Heart right ventricle (tissue), 16 donors: ENCODE data around the gene SYTL5. TPM values are rescaled to one million over a fixed set of nuclear protein-coding genes. Genes with fewer than 3 reads are reported as not detected.
"Not testable (repeated sequence)": the region's sequence is repeated elsewhere in the genome, so short reads cannot be mapped to it uniquely, and the experiment has no call there.

Experiments
- ATAC-seq, 8 donors: fragments of 200-7000 bp; cut with Tn5 transposase; one replicate each; pipeline ENCODE4 v1.9.1; 2020; ENCODE audit warnings: mild to moderate bottlenecking in 8 of 8, moderate library complexity in 8 of 8, moderate number of reproducible peaks in 1 of 8
- DNase-seq, 2 donors: peaks; one replicate each; pipeline ENCODE4 v3.0.0-alpha.2; 2020
- H3K27ac ChIP-seq, 10 donors: fragments of 200-600 bp; sonication (generic) in 2 of 10; one replicate each; pipeline versions ENCODE4 v1.5.0 to v1.8.0; 2020 to 2022; ENCODE audit warnings: mild to moderate bottlenecking in 3 of 10
- H3K27me3 ChIP-seq, 7 donors: fragments of 200-600 bp; one replicate each; pipeline ENCODE4 v1.8.0; 2021 to 2022; ENCODE audit warnings: mild to moderate bottlenecking in 2 of 7
- H3K36me3 ChIP-seq, 9 donors: fragments of 200-600 bp; sonication (generic) in 1 of 9; one replicate each; pipeline versions ENCODE4 v1.5.0 to v1.8.0; 2020 to 2022; ENCODE audit warnings: mild to moderate bottlenecking in 2 of 9
- H3K4me1 ChIP-seq, 9 donors: fragments of 200-600 bp; sonication (generic) in 1 of 9; one replicate each; pipeline versions ENCODE4 v1.5.0 to v1.8.0; 2020 to 2022; ENCODE audit warnings: mild to moderate bottlenecking in 4 of 9
- H3K4me3 ChIP-seq, 10 donors: fragments of 200-600 bp; sonication (generic) in 2 of 10; one replicate each; pipeline versions ENCODE4 v1.5.0 to v1.8.0; 2020 to 2022; ENCODE audit warnings: mild to moderate bottlenecking in 7 of 10, moderate library complexity in 2 of 10
- H3K9me3 ChIP-seq, 11 donors: fragments of 200-600 bp in 10 of 11; sonication (generic) in 2 of 11; one replicate each; pipeline versions ENCODE4 v1.5.0 to v1.8.0; 2013 to 2022; ENCODE audit warnings: mild to moderate bottlenecking in 2 of 11, control low read depth in 1 of 11, moderate library complexity in 1 of 11
- CTCF ChIP-seq, 9 donors: fragments of 200-600 bp; sonication (generic) in 2 of 9; IDR thresholded peaks; one replicate each; pipeline versions ENCODE4 v1.5.0 to v1.8.0; 2021 to 2022; ENCODE audit warnings: antibody characterized with exemption in 9 of 9, mild to moderate bottlenecking in 5 of 9, moderate library complexity in 1 of 9
- WGBS, 2 donors: extraction: QIAGEN DNeasy Blood & Tissue Kit; methylation state at CpG; one replicate each; pipeline ENCODE4 v1.1.7; 2013; ENCODE audit warnings: inconsistent platforms in 1 of 2; 5-methylcytosine and 5-hydroxymethylcytosine counted together
- intact Hi-C, 10 donors: fragments of 100-400 bp; cut with DNase I; formaldehyde crosslinking; loops; one replicate each; pipeline versions ENCODE4 v1.11.1 to v1.14.2; 2022
- polyA plus RNA-seq, 2 donors: library from polyadenylated mRNA; stranded (reverse); fragments of 200-250 nt; gene quantifications; one replicate each; pipeline ENCODE4 v1.2.3, GENCODE V29; 2013
- total RNA-seq, 10 donors: library from RNA; stranded (reverse); fragmentation: NEBNext Ultra II Directional in 3 of 10; extraction: Animal tissue kit (Norgen Biotek cat#: 25700) in 3 of 10; gene quantifications; one replicate each; pipeline versions ENCODE4 v1.2.1 to v1.2.4, GENCODE V29; 2021 to 2023
- donor health status: Arrhythmogenic right ventricular cardiomyopathy.
- donor health status: ischemic (EF 13 %, LVEDD 7.1; RV severe dilation, severe dysfunction).
- donor health status: healthy with polysubstance abuse.
- donor health status: DM: no; HTN: yes; CAD: no.
- donor health status: DM: no; HTN: no; CAD: no.
- donor health status: ischemic (EF 25% LVEDD 6.9; RV normal size, moderate dysfunction).
- donor health status: ischemic (EF 25% LVEDD 5.7; RV mildly dilated, moderate dysfunction).
- donor health status: healthy.
- donor health status: DM: yes; HTN: yes; CAD: no.
- donor health status: Ischemic cardiomyopathy.
- donor health status: ischemic (EF 35%, LVEDD 5.7; RV mildly dilated, moderate dysfunction).
- donor health status: nonischemic (EF 11% LVEDD 7.7; RV severe dilation, severe dysfunction).
- donor health status: DM: yes; HTN: yes; CAD: no.
- donor health status: PGD.
- donor health status: ischemic (EF 29% LVEDD 5.4; RV normal size, mild dysfunction).
- donor health status: nonischemic (EF 23%, LVEDD 6.1; RV moderate dilation, normal function).

SYTL5 gene
- total and polyA plus RNA-seq, 12 donors = 0.03 to 3.2 (median 0.45) TPM; not detected in 3

- 100% methylated on average over 1 of the region's 1 CpG for WGBS, 2 donors
- intact Hi-C loops = no loop called here
- Histone ChIP-seq H3K4me3 (no peak overlapping the region), H3K4me1 (no peaks in the 10 kb centered on the region), H3K9me3 (peaks cover 0 to 4% (median 0%) of the 10 kb centered on the region in 11 donors), H3K36me3 (no peaks in the 10 kb centered on the region), H3K27ac (no peak overlapping the region), H3K27me3 (peaks cover 0 to 4% (median 0%) of the 10 kb centered on the region in 7 donors)
- no peak for DNase-seq
- ATAC-seq = no peak
- no peak for TF ChIP-seq CTCF (IDR thresholded peaks at IDR 0.05)
These were observed 19.5 kb upstream of the SYTL5 start for GRCh38 chrX:37986893-37987292.

GRCh38 chrX:37989304-37989703, 17.0 kb upstream of the SYTL5 start:
- no peaks in the 10 kb centered on the region for H3K9me3 ChIP-seq
- ATAC-seq (no peak), DNase-seq (no peak)
- H3K27ac ChIP-seq = no peak overlapping the region
- H3K36me3 ChIP-seq = no peaks in the 10 kb centered on the region
- no peaks in the 10 kb centered on the region for H3K27me3 ChIP-seq
- intact Hi-C loops = no loop called here
- no peak for TF ChIP-seq CTCF (IDR thresholded peaks at IDR 0.05)
- H3K4me1 ChIP-seq = no peaks in the 10 kb centered on the region
- no peak overlapping the region for H3K4me3 ChIP-seq

GRCh38 chrX:37991303-37991702, 15.1 kb upstream of the SYTL5 start:
- H3K27ac ChIP-seq, H3K4me3 ChIP-seq, DNase-seq, ATAC-seq, intact Hi-C loops, H3K4me1 ChIP-seq, H3K27me3 ChIP-seq, H3K36me3 ChIP-seq, H3K9me3 ChIP-seq: not testable (repeated sequence)
- WGBS, 2 donors = 61 to 62% methylated on average over 6 of the region's 6 CpGs

- Histone ChIP-seq H3K4me1 (no peaks in the 10 kb centered on the region), H3K4me3 (no peak overlapping the region), H3K27ac (no peak overlapping the region), H3K27me3 (peaks cover 0 to 5% (median 0%) of the 10 kb centered on the region in 7 donors), H3K9me3 (no peaks in the 10 kb centered on the region), H3K36me3 (no peaks in the 10 kb centered on the region)
- no peak for ATAC-seq
- DNase-seq = no peak
- 98 to 99% methylated on average over 3 of the region's 3 CpGs for WGBS, 2 donors
- TF ChIP-seq CTCF (IDR thresholded peaks at IDR 0.05) = no peak
- intact Hi-C loops = no loop called here
These were observed 13.2 kb upstream of the SYTL5 start for GRCh38 chrX:37993176-37993575.

- Histone ChIP-seq H3K27ac (no peak overlapping the region), H3K9me3 (no peaks in the 10 kb centered on the region), H3K4me3 (no peak overlapping the region), H3K36me3 (no peaks in the 10 kb centered on the region), H3K27me3 (peaks cover 0 to 5% (median 0%) of the 10 kb centered on the region in 7 donors), H3K4me1 (no peaks in the 10 kb centered on the region)
- DNase-seq (no peak), ATAC-seq (no peak)
- no peak for TF ChIP-seq CTCF (IDR thresholded peaks at IDR 0.05)
- 60 to 72% methylated on average over 7 of the region's 7 CpGs for WGBS, 2 donors
- intact Hi-C loops = no loop called here
These were observed 12.3 kb upstream of the SYTL5 start for GRCh38 chrX:37993837-37994619.
